Measurements from ENCODE around the gene THY1.

Gene THY1

DNA sequence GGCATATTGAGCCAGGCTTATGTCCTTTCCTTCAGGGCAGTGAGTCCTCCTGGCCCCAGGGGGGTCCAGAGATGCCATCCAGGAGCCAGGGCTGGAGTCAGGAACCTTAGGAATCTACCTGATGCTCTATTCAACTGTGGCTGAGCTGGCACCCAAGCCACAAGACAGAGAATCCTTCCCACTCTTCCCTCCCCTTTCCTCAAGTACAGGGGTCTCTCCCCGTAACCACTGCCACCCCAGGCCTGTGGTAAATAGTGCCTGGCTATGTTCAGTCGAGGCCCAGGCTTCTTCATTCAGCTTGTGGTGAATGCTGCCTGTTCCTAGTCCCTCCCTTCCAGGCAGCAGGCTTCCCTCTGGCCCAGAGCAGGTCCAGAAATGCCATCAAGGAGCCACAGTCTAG is 45.5 kb upstream of the THY1 start:
- TF ChIP-seq NFIC (IDR thresholded peaks at IDR 0.05): no peak
- TF ChIP-seq ZBTB7A (IDR thresholded peaks at IDR 0.05; ENCODE audit: low read depth): no peak
- TF ChIP-seq, protein P1, sequence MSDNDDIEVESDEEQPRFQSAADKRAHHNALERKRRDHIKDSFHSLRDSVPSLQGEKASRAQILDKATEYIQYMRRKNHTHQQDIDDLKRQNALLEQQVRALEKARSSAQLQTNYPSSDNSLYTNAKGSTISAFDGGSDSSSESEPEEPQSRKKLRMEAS (IDR thresholded peaks at IDR 0.05): no peak
- TF ChIP-seq, protein P2, sequence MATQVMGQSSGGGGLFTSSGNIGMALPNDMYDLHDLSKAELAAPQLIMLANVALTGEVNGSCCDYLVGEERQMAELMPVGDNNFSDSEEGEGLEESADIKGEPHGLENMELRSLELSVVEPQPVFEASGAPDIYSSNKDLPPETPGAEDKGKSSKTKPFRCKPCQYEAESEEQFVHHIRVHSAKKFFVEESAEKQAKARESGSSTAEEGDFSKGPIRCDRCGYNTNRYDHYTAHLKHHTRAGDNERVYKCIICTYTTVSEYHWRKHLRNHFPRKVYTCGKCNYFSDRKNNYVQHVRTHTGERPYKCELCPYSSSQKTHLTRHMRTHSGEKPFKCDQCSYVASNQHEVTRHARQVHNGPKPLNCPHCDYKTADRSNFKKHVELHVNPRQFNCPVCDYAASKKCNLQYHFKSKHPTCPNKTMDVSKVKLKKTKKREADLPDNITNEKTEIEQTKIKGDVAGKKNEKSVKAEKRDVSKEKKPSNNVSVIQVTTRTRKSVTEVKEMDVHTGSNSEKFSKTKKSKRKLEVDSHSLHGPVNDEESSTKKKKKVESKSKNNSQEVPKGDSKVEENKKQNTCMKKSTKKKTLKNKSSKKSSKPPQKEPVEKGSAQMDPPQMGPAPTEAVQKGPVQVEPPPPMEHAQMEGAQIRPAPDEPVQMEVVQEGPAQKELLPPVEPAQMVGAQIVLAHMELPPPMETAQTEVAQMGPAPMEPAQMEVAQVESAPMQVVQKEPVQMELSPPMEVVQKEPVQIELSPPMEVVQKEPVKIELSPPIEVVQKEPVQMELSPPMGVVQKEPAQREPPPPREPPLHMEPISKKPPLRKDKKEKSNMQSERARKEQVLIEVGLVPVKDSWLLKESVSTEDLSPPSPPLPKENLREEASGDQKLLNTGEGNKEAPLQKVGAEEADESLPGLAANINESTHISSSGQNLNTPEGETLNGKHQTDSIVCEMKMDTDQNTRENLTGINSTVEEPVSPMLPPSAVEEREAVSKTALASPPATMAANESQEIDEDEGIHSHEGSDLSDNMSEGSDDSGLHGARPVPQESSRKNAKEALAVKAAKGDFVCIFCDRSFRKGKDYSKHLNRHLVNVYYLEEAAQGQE (IDR thresholded peaks at IDR 0.05; ENCODE audit: low read depth): no peak
- no peak for TF ChIP-seq RAD21 (IDR thresholded peaks at IDR 0.05; ENCODE audit: low read depth)
- no peak for TF ChIP-seq FOXM1 (IDR thresholded peaks at IDR 0.05; ENCODE audit: borderline replicate concordance, low read depth)
- no peak for TF ChIP-seq TEAD4 (IDR thresholded peaks at IDR 0.05)

DNA sequence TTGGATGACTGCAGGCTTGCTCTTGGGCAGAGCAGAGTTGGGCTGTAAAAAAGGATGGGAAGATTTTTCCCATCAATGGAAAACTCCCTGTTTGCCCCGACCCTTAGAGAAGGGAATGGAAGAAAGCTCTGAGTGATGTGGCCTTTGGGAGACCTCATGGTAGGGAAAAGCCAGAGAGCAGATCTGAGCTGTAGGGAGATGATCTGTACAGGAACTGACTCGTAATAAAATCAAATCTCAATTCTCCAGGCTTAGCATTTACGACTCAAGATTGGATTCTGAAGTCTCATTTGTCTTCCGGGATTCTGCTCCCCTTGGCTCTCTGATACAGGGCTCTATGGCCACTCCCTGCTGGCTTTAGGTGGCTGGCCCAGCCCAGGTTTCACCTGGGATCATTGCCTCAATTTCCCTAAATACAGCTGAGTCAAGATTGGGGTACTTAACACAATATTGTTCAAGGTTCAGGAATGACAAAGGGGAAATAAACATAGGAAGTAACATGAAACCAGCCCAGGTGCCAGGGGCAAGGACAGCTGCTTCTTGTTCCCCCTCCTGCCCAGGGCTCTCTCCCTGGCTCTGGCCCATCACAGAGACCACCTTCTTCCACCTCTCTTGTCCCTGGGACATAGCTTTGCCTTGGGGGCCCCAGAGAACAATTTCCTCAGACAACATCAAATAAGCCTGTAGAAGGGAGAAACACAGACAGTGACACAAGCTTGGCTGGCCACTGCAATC is 38.4 kb upstream of the THY1 start:
- no peak for TF ChIP-seq CEBPB (IDR thresholded peaks at IDR 0.05)
- TF ChIP-seq, protein P1 (IDR thresholded peaks at IDR 0.05): no peak
- no peak for TF ChIP-seq FOXM1 (IDR thresholded peaks at IDR 0.05; ENCODE audit: borderline replicate concordance, low read depth)
- no peak for TF ChIP-seq TCF12 (IDR thresholded peaks at IDR 0.05; ENCODE audit: low read depth)

DNA sequence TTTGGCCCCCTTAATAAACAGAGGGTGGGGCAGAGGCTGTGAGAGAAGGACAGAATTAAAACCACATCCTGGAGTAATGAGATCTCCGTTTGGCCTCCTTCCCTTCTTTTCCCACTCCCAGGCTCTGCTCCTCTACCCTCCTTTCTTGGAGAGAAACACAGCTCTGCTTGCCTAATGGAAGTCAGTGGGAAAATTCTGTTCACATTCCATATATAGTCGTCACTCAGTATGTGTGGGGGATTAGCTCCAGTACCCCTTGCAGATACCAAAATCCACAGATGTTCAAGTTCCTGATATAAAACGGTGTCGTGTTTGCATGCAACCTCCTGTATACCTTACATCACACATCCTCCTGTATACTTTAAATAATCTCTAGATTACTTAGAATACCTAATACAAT is 37.6 kb upstream of the THY1 start:
- no peak for TF ChIP-seq FOXM1 (IDR thresholded peaks at IDR 0.05; ENCODE audit: borderline replicate concordance, low read depth)
- TF ChIP-seq NFIC (IDR thresholded peaks at IDR 0.05): no peak
- no peak for TF ChIP-seq CEBPB (IDR thresholded peaks at IDR 0.05)
- no peak for TF ChIP-seq ZBTB7A (IDR thresholded peaks at IDR 0.05; ENCODE audit: low read depth)
- no peak for TF ChIP-seq EGR1 (IDR thresholded peaks at IDR 0.05)
- no peak for TF ChIP-seq YY1 (IDR thresholded peaks at IDR 0.05; ENCODE audit: low read depth)

DNA sequence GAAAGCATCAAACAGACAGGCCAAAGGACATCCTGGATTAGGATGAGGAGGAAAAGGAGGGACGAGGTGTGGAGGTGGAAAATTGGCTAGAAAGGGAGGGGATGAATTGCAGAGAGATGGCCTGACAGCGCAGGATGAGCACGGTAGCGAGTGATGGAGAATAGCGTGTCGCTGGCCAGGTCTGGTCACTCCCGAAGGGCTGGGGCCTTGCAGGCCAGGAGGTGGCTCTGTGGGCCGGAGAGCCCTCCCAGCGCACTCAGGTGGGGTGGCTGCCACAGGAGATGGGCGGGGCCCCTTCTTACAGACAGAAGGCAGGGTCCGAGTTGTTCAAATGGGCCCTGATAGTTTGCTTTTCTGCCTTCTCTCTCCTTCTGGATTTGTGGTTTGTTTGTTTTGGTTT is 37.1 kb upstream of the THY1 start:
- TF ChIP-seq, protein P1 (IDR thresholded peaks at IDR 0.05): no peak
- no peak for TF ChIP-seq EGR1 (IDR thresholded peaks at IDR 0.05)
- TF ChIP-seq NFIC (IDR thresholded peaks at IDR 0.05): no peak
- TF ChIP-seq TAF1 (IDR thresholded peaks at IDR 0.05; ENCODE audit: low read depth): no peak
- TF ChIP-seq CREB1 (IDR thresholded peaks at IDR 0.05; ENCODE audit: low read depth): no peak
- TF ChIP-seq RAD21 (IDR thresholded peaks at IDR 0.05; ENCODE audit: low read depth): no peak
- TF ChIP-seq YY1 (IDR thresholded peaks at IDR 0.05; ENCODE audit: low read depth): no peak
- no peak for TF ChIP-seq TCF12 (IDR thresholded peaks at IDR 0.05; ENCODE audit: low read depth)
- TF ChIP-seq FOXM1 (IDR thresholded peaks at IDR 0.05; ENCODE audit: borderline replicate concordance, low read depth): no peak
- TF ChIP-seq, protein P2 (IDR thresholded peaks at IDR 0.05; ENCODE audit: low read depth): no peak
- TF ChIP-seq, protein P3, sequence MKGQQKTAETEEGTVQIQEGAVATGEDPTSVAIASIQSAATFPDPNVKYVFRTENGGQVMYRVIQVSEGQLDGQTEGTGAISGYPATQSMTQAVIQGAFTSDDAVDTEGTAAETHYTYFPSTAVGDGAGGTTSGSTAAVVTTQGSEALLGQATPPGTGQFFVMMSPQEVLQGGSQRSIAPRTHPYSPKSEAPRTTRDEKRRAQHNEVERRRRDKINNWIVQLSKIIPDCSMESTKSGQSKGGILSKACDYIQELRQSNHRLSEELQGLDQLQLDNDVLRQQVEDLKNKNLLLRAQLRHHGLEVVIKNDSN (IDR thresholded peaks at IDR 0.05): no peak
- no peak for TF ChIP-seq CEBPB (IDR thresholded peaks at IDR 0.05)
- TF ChIP-seq EP300 (IDR thresholded peaks at IDR 0.05; ENCODE audit: borderline replicate concordance): no peak
- no peak for TF ChIP-seq TEAD4 (IDR thresholded peaks at IDR 0.05)
- TF ChIP-seq ZBTB7A (IDR thresholded peaks at IDR 0.05; ENCODE audit: low read depth): no peak

DNA sequence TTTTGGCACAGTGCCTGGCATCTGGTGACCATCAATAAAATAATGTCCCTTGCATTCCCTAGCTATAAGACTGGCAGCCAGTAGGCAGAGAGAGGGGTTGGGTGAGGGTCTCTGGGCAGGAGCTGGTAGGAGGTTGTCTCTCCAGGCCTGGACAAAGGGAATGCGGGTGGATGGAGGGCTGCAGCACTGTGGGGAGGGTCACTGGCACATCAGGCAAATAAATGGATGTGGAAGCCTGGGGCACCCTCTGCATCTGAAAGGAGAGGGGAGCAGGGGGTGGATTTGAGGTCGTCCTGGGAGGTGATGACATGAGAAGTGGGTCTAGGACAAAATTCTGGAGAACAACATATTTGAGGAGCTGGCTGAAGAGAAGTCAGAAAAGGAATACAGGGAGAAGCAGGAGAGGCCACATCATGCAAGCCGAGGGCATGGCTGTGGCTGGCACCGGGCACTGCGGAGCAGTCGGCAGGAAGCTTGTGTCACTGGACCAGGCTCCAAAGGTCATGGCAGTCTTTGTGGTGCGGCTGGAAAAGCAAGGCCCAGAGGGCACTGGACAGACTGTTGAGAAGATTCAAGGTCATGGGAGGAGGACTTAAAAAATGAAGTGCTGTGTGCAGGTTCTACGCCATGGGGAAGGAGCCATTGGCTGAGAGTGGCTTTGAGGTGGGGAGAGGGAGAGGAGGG is 36.5 kb upstream of the THY1 start:
- TF ChIP-seq, protein P1 (IDR thresholded peaks at IDR 0.05): no peak
- TF ChIP-seq NFIC (IDR thresholded peaks at IDR 0.05): no peak
- no peak for TF ChIP-seq TCF12 (IDR thresholded peaks at IDR 0.05; ENCODE audit: low read depth)
- TF ChIP-seq RAD21 (IDR thresholded peaks at IDR 0.05; ENCODE audit: low read depth): no peak
- no peak for TF ChIP-seq TAF1 (IDR thresholded peaks at IDR 0.05; ENCODE audit: low read depth)
- TF ChIP-seq EP300 (IDR thresholded peaks at IDR 0.05; ENCODE audit: borderline replicate concordance): no peak
- TF ChIP-seq FOXM1 (IDR thresholded peaks at IDR 0.05; ENCODE audit: borderline replicate concordance, low read depth): no peak
- no peak for TF ChIP-seq TEAD4 (IDR thresholded peaks at IDR 0.05)
- no peak for TF ChIP-seq CREB1 (IDR thresholded peaks at IDR 0.05; ENCODE audit: low read depth)
- TF ChIP-seq ZBTB7A (IDR thresholded peaks at IDR 0.05; ENCODE audit: low read depth): no peak
- TF ChIP-seq, protein P2 (IDR thresholded peaks at IDR 0.05; ENCODE audit: low read depth): no peak
- TF ChIP-seq, protein P3 (IDR thresholded peaks at IDR 0.05): no peak
- TF ChIP-seq CEBPB (IDR thresholded peaks at IDR 0.05): no peak
- TF ChIP-seq EGR1 (IDR thresholded peaks at IDR 0.05): no peak
- no peak for TF ChIP-seq YY1 (IDR thresholded peaks at IDR 0.05; ENCODE audit: low read depth)
